PFSK-1 (cell line): ENCODE results near the gene NFIB.

Source experiments
- FOXP2 ChIP-seq: optimal IDR thresholded peaks from 2 replicates; pipeline ENCODE3; 2011; ENCODE audit warnings: borderline replicate concordance, control low read depth, inconsistent platforms; ENCODE audit not compliant: insufficient read depth; ENCODE audit errors: extremely low read length, extremely low read depth
- POLR2AphosphoS5 ChIP-seq: IDR thresholded peaks from 2 replicates; pipeline ENCODE4 v1.6.1; 2012; ENCODE audit warnings: low read depth, mild to moderate bottlenecking, control low read depth, low read length, moderate library complexity
- SIN3A ChIP-seq: IDR thresholded peaks from 2 replicates; pipeline ENCODE4 v1.6.1; 2012; ENCODE audit warnings: mild to moderate bottlenecking, low read length, moderate library complexity, borderline replicate concordance; ENCODE audit not compliant: insufficient read depth
- TAF1 ChIP-seq: IDR thresholded peaks from 2 replicates; pipeline ENCODE4 v1.6.1; 2012; ENCODE audit warnings: low read length, control low read depth, borderline replicate concordance; ENCODE audit not compliant: insufficient read depth
- TF ChIP-seq, protein P1 (sequence below), 2 experiments: IDR thresholded peaks; 2 replicates each; pipeline versions ENCODE4 v1.6.1 to v1.8.0; 2011 to 2012; ENCODE audit warnings: low read depth in 2 of 2, low read length in 2 of 2, control low read depth in 1 of 2, inconsistent platforms in 1 of 2, mild to moderate bottlenecking in 1 of 2, moderate library complexity in 1 of 2; ENCODE audit not compliant: insufficient read depth in 1 of 2

The NFIB gene

DNA sequence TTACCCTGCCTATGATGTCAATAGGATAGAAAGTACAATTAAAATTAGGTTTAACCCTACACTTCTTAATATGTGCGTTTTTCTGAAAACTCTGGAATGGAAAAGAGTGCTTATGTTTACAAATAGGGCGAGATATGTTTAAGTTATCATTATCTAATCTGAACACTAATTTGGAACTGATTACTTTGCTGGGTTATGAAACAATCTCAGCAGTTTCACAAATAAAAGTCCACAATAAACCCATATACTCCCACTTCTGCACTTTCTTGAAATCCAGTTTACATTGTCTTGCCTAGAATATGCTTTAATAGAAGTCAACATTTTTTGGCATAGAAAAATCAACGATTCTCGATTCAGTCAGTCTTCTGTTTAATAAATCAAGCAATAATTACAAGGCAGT, 236.3 kb downstream of the NFIB start:
- no peak for TF ChIP-seq SIN3A
- TF ChIP-seq FOXP2: no peak
- no peak for TF ChIP-seq TAF1

DNA sequence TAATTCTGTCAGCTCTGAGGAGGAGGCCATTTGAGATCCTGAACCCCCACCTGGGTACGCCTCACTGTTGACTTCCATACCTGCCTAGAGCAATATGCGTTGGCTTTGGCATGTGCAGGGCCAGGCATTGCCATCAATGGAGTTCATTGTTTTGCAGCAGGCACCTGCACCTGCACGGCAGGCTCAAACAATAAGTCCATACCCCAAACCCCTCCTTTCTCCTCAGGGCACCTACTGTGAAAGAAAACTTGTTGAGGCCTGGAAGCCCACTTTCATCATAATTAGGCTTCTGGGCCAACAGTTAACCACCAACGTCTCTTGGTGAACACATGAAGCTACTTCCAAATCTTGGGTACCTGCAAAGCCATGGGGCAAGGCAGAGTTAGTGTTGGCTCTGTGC, 238.7 kb downstream of the NFIB start:
- TF ChIP-seq SIN3A (no peak), FOXP2 (no peak), POLR2AphosphoS5 (no peak), TAF1 (no peak)
- TF ChIP-seq, protein P1, sequence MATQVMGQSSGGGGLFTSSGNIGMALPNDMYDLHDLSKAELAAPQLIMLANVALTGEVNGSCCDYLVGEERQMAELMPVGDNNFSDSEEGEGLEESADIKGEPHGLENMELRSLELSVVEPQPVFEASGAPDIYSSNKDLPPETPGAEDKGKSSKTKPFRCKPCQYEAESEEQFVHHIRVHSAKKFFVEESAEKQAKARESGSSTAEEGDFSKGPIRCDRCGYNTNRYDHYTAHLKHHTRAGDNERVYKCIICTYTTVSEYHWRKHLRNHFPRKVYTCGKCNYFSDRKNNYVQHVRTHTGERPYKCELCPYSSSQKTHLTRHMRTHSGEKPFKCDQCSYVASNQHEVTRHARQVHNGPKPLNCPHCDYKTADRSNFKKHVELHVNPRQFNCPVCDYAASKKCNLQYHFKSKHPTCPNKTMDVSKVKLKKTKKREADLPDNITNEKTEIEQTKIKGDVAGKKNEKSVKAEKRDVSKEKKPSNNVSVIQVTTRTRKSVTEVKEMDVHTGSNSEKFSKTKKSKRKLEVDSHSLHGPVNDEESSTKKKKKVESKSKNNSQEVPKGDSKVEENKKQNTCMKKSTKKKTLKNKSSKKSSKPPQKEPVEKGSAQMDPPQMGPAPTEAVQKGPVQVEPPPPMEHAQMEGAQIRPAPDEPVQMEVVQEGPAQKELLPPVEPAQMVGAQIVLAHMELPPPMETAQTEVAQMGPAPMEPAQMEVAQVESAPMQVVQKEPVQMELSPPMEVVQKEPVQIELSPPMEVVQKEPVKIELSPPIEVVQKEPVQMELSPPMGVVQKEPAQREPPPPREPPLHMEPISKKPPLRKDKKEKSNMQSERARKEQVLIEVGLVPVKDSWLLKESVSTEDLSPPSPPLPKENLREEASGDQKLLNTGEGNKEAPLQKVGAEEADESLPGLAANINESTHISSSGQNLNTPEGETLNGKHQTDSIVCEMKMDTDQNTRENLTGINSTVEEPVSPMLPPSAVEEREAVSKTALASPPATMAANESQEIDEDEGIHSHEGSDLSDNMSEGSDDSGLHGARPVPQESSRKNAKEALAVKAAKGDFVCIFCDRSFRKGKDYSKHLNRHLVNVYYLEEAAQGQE (IDR thresholded peaks at IDR 0.05; ENCODE audit: insufficient read depth in 1 of 2, low read depth in 2 of 2, low read length in 2 of 2): no peak

DNA sequence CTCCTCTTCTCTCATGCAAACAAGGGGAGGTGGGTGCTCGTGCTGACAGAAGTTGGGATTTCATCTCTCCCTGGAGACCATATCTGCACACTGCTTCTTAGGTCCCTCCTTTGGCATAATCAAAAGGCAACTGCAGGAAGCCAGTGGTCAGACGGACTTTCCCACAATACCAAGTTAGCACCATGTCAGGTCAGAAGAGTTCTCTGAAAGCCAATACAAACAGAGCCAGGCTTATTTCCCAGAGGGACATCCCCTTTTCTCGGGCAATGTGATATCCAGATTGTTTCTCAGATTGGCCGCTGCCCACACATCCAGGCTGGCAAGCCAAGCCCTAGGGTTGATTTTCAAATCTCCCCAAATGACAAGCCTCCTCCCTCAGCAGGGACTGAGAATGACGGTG, 241.1 kb downstream of the NFIB start:
- TF ChIP-seq, protein P1 (IDR thresholded peaks at IDR 0.05; ENCODE audit: insufficient read depth in 1 of 2, low read depth in 2 of 2, low read length in 2 of 2): no peak
- TF ChIP-seq TAF1: no peak
- TF ChIP-seq FOXP2: no peak
- no peak for TF ChIP-seq POLR2AphosphoS5
- no peak for TF ChIP-seq SIN3A

DNA sequence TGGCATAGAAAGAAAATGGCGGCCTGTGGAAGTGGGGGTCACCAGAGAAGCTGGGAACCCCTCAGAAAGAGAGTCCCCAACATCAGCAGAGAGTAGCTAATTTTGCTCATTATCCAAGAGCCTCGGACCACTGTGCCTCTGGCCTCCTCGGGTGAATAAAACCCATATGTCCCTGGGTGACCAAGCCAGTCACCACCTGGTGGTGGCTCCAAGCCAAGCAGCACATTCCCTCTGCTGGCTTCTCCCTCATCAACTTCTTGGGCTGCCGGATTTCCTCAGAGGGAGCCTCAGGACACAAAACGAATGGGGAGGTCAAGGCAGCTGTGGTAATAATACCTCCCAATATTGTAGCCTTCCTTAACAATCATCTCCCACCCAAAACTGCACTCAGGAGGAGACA, 242.5 kb downstream of the NFIB start:
- TF ChIP-seq POLR2AphosphoS5: no peak
- TF ChIP-seq TAF1: no peak
- no peak for TF ChIP-seq FOXP2
- TF ChIP-seq, protein P1 (IDR thresholded peaks at IDR 0.05; ENCODE audit: insufficient read depth in 1 of 2, low read depth in 2 of 2, low read length in 2 of 2): no peak
- no peak for TF ChIP-seq SIN3A

DNA sequence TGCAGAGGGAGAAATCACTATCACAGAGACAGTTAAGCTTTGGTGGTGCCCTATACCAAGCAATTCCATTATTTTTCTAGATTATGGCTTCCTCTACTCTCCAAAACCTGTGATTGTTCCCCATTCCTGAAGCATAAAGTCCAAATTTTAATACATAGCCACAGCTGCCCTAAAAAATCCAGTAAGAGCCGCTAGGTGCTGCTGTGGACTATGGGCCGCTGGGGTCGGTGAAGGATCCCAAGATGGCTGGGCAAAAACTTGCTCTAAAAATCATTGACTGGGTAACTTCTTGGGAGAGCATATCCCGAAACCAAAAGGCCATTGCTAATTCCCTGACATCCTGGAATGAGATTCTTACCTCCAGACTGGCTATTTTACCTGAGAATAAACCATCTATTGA, 245.3 kb downstream of the NFIB start:
- TF ChIP-seq TAF1: no peak
- no peak for TF ChIP-seq SIN3A
- no peak for TF ChIP-seq FOXP2
- TF ChIP-seq, protein P1 (IDR thresholded peaks at IDR 0.05; ENCODE audit: insufficient read depth in 1 of 2, low read depth in 2 of 2, low read length in 2 of 2): no peak
